GM18499 (cell line): ENCODE data around the gene TMEM132C.
"Not testable (repeated sequence)": the region's sequence is repeated elsewhere in the genome, so short reads cannot be mapped to it uniquely, and the experiment has no call there.

Source experiments
- ATAC-seq: cut with Tn5 transposase; IDR thresholded peaks from one replicate; pipeline ENCODE4 v1.9.1; 2021; ENCODE audit warnings: moderate number of reproducible peaks; ENCODE audit not compliant: insufficient read depth, unreplicated experiment

TMEM132C gene

DNA sequence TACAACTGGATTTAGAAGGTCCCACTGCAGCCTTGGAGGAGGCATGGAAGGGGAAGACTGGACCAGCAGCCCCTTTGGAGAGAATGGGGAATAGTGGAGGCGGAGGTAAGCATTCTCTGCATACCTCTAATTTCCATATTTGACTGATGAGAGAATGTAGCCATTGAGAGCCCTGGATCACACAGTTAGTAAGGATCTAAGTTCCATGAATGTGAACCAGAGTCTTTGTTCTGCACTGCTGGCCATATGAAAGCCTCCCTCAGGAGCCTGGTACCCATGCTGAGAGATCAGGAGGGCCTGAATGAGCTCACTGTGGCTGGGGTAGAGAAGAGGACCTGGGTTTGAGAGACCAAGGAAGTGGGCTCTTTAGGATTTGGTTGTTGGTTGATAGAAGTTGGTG lies 192.1 kb downstream of the TMEM132C start:
- no peak for ATAC-seq

GRCh38 chr12:128463881-128464280 lies 196.9 kb downstream of the TMEM132C start:
- ATAC-seq, result no peak

DNA sequence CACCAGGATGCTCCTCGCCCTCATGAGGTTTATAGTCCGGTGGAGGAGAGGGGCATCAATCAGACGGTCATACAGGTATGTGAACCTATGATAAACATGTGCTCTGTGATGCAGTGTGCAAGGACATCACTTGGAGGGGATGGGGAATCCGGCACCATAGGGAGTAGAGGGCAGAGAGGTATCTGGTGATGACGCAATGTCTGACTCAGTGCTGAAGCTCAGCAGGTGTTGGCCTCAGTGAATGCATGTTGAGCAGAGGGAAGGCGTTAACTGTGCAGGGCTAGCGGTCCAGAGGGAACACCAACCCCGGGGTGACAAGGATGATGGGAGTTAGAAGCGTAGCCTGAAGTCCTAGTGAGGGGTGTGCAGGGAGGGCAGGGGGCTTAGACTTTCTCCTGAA lies 200.9 kb downstream of the TMEM132C start:
- ATAC-seq, result no peak

DNA sequence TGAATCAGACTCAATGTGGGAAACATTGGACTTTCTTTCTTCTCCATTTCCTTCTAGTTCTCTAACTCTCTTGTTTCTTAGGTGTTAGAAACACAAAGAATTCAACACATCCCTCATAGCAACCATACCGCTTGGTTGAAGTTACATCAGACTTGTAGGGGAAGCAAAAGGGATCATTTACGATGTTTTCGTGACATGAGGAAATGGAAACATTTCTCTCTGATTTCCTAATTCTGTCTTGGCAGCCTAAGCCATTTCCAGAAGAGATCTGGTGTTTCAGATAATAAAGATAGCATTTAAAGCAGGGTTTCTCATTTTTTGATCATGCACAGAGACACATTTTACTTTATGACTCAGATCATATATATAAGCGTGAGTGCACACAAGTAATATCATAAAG lies 202.0 kb downstream of the TMEM132C start:
- ATAC-seq, result no peak

- no peak for ATAC-seq
Observed at GRCh38 chr12:128471491-128471890, 204.5 kb downstream of the TMEM132C start.

DNA sequence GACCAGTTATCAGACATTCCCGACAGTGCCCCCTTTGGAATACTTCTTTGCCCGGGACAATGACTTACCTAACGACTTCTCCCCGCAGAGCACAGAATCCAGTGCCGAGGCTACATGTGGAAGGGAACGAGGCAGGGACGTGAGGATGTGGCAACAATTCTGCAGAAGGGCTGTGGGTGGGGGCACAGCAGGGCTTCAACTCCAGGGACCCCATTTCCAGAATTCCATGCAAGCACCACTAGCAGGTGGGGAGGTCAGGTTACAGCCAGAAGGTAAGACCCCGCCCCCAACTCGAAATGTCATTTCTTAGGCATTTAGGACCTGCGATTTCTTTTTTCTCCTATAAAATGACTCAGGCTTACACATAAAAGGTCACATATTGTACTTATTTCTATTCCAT lies 207.9 kb downstream of the TMEM132C start:
- no peak for ATAC-seq

- ATAC-seq, result no peak
Observed at GRCh38 chr12:128476266-128476665, 209.3 kb downstream of the TMEM132C start.

GRCh38 chr12:128483526-128484255 lies 216.7 kb downstream of the TMEM132C start:
- no peak for ATAC-seq

- ATAC-seq, result not testable (repeated sequence)
Observed at GRCh38 chr12:128497376-128497775, 230.4 kb downstream of the TMEM132C start.

DNA sequence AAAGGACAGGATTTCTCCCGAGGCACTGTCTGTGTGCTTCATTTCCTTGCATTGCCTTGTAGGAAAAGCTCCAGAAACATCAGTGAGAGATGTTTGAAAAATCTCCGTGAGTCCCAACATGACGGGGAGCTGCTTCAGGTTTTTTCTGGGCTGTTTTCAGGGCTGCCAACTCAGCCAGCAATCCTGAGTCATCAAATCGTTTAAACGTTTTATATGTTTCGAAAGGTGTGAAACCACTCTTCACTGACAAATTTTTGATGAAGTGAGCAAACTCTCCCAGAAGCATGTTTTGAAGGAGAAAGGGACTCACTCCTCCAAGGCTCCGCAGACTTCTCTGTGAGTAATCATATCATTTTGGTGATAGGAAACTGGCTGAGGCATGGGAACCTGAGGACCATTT lies 240.5 kb downstream of the TMEM132C start:
- no peak for ATAC-seq

DNA sequence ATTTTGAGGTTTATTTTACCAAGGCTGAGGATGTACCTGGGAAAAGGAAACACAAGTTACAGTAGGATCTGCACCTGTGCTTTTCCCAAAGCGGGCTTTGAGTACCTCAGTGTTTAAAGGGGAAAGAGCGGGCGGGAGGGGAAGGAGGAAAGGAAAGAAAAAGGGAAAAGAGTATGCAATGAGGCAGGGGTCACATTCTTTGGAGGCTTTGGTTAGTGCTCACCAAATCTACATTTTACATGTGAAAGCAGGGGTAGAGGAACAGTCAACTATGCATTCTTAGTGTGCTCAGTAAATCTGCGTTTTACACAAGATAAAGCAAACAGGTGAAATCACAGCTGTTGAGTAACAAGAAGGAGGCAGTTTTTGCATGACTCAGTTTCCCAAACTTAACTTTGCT lies 242.2 kb downstream of the TMEM132C start:
- ATAC-seq, result no peak

DNA sequence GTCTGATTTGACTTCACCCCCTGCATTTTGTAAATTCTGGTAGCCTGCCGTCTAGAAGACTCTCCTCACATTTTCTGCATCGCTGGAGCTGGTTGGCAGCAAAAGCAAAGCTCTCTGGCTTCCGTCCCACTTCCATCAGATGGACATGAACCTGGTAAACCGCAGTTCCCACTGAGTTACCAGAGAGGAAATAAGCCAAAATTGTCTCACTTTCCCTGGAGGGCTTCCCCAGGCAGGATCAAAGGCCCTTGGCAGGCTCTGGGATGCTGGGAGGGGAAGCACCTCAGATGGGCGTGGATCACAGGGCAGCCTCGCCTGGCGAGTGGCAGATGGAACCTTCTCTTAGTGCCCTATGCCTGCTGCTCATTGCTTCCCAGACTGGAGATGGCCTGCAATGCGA lies 243.5 kb downstream of the TMEM132C start:
- no peak for ATAC-seq

DNA sequence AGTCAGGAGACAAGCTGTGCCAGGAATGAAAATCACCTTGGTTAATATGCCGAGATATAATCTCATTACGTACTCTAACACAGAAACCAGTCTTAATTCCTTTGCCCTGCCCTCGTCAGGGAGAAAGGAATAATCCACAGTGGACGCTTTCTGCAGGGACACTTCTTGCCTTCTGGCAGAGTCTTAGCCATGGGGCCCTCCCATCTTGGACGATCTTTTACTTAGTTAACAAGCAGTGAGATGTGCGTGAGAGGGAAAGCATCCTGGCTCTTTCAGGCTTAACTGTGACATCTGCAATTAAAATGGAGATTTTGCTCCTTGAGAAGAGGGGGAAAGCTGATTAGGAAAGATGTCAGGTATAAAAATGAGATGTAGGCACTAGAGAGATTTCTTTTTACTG lies 246.4 kb downstream of the TMEM132C start:
- ATAC-seq, result no peak

DNA sequence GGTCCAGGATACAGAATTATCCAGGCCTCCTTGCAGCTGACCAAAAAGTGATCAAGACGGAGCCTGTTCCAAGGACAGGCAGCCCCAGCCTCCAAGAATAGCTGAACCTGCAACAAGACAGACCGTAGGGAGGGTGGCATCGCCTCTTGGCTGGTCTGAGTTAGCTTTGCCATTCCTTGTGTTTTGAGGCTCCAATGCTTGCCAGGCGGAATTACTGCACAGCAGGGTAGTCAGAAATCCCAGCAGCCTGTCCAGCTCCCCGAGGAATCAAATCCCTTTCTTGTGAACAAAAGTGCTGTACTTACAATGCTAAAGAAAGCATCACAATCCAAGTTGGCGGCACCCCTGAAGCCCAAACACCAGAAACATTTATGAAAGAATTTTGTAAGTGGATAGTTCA lies 246.9 kb downstream of the TMEM132C start:
- no peak for ATAC-seq

DNA sequence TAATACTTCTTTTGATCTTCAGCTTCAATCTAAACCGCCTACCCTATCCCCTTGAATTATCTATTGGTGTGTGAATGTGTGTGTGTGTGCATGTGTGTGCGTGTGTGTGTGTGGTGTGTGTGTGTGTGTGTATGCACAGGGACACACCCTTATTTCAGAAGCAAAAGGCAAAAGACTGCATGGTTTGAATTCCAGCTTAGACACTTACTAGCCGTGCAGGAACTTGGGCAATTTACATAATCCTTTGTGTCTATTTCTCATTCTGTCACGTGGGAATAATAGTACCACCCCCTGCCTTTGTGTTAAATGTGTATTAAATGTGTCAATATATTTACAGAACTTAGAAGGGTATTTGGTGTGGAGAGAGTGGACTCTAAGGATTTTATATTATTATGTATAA lies 251.7 kb downstream of the TMEM132C start:
- ATAC-seq, result no peak

GRCh38 chr12:128519426-128519825 lies 252.5 kb downstream of the TMEM132C start:
- no peak for ATAC-seq

DNA sequence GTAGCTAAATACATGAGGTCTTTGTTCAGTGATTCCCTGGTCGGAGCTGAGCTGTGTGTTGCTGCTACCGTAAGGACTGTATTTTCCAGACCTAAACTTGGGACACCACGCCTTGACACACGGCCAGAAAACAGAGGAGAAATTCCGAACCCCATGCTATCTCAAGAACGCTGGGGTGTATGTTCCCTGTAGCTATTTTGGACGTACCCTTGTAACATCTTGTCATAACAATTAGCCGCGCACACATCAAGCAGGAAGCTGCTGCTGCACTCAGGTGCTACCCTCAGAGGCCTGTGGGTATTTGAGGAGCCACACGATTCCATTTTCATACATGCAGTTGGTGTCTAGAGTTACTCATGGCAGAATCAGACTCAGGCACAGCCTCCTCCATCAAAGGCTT lies 255.0 kb downstream of the TMEM132C start:
- no peak for ATAC-seq

- no peak for ATAC-seq
Observed at GRCh38 chr12:128524439-128524838, 257.5 kb downstream of the TMEM132C start.

DNA sequence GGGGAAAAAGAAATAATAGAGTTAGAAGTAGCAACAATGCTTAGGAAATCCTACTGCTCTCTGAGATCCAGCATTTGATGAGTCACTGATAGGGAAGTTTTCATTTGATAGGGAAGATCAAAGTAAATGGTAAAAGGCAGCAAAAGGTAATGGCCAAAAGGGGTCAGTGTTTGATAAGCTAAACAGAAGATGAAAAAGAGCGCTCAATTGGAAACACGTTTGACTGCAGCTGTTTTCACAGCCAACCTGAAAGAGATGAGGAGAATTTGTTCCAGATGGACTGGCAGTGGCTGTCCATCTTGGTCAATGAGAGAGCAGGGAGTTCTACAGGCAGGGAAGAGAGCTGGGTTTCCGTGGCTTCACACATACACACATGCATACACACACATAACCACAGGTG lies 264.2 kb downstream of the TMEM132C start:
- ATAC-seq, result no peak

GRCh38 chr12:128534906-128535305 lies 267.9 kb downstream of the TMEM132C start:
- no peak for ATAC-seq

DNA sequence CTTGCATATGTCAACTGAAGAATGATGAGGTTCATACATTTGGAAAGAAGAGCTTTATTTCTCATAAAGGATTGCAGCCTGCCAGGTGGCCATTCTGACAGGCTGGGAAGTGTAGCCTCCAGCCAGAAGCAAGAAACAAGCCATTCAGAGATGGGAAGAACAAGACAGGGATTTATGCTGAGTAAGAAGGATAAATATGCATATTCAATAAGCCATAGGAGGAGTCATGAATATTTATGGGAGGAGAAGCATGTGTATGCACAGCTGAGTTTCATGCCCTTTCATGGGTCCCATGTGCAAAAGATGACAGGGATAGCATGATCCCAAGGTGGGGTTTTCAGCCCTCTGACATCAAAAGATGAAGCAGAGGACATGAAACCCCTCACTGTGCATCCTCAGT lies 269.8 kb downstream of the TMEM132C start:
- ATAC-seq, result no peak

DNA sequence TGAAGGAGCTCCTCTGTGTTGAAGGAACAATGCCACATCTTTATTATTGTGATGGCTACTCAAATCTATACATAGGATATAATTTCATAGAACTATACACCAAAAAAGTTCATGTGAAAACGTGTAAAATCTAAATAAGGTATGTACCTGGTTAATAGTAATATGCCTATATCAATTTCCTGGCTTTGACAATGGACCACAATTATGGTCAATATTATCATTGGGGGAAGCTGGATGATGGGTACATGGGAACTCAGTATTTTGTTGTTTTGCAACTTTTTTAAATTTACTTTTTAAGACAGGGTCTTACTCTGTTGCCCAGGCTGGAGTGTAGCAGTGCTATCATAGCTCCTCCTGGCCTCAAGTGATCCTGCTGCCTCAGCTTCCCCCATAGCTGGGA lies 270.7 kb downstream of the TMEM132C start:
- no peak for ATAC-seq

GRCh38 chr12:128542844-128543243 lies 275.9 kb downstream of the TMEM132C start:
- no peak for ATAC-seq
